GM21737 (cell line): Measurements from ENCODE around the gene RAMACL.
"Not testable (repeated sequence)": the region's sequence is repeated elsewhere in the genome, so short reads cannot be mapped to it uniquely, and the experiment has no call there.

Experiments
- ATAC-seq: cut with Tn5 transposase; IDR thresholded peaks from one replicate; pipeline ENCODE4 v1.9.1; 2021; ENCODE audit warnings: mild to moderate bottlenecking, moderate library complexity; ENCODE audit not compliant: unreplicated experiment

Gene RAMACL

DNA sequence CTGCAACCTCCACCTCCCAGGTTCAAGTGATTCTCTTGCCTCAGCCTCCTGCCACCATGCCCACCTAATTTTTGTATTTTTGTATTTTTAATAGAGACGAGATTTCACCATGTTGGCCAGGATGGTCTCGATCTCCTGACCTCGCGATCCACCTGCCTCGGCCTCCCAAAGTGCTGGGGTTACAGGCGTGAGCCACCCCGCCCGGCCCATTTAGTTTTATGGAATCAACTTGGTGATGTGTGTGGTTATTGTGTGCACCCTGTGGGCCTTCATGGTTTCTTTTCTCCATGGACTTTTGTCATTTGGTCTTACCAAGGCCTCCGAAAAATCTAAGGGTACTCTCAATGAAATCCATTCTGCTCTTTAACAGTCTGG lies 47.5 kb downstream of the RAMACL start:
- ATAC-seq = not testable (repeated sequence)

DNA sequence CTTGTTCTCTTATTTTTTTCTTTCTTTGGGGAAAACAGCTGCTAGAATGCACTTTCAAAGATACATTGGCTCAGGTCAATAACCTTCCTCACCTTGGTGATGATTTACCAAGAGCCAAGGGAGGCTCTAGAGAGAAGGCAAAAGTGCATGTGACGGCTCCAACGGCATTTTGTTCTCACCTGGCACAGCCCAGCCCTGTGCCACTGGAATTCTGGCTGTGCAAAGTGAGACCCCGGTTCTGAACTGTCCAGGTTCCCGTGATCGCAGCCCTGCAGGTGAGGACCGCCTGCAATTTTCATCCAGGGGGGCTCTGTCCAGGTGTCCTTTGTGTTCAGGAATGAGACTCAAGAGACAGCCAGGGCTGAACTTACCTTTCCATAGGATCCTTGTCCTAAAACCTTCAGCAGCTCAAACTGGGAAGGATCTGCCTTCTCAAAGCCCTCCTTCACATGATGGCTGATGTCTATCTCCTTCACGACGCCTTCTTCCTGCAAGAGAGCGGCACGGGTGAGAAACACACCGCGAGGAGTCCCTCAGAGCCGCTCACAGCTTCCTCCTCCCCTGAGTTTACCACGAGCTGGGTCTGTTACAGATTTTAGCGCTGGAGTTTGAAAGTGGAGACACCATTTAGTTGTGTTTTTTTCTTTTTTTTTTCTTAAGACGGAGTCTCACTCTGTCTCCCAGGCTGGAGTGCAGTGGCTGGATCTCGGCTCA lies 48.0 kb downstream of the RAMACL start:
- no peak for ATAC-seq

DNA sequence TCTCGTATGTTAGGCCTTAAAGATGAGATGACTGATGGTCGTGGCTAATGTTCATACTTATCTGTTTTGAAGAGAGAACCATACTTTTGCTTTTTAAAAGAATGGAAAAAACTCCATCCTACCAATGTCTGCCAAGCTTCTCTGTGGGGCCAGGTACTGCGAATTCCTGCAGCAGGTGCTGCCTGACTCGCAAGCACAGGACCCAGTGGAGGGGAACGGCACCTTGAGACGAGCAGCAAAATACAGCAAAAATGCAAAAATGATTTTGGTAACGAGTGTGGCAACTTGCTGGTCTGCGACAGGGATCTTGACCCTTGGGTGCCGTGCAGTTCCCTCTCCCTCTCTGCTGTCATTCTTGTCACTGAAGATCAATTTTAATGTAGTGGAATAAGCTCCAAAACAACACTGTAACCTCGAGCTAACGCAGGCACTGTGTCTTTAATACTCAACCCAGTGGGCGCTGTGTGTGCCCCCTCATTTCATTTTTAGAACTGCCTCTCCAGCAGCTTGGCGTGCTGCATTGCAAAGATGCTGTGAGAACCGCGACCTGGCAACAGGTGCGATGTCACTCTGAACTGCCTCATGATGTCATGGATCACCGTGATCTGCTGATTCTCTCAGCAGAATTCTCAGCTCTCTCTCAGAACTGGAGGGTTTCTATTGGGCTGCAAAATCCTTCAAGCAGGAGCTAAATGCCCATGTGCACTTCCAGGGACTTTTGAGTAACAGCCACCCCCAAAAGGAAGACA lies 51.6 kb downstream of the RAMACL start:
- no peak for ATAC-seq

DNA sequence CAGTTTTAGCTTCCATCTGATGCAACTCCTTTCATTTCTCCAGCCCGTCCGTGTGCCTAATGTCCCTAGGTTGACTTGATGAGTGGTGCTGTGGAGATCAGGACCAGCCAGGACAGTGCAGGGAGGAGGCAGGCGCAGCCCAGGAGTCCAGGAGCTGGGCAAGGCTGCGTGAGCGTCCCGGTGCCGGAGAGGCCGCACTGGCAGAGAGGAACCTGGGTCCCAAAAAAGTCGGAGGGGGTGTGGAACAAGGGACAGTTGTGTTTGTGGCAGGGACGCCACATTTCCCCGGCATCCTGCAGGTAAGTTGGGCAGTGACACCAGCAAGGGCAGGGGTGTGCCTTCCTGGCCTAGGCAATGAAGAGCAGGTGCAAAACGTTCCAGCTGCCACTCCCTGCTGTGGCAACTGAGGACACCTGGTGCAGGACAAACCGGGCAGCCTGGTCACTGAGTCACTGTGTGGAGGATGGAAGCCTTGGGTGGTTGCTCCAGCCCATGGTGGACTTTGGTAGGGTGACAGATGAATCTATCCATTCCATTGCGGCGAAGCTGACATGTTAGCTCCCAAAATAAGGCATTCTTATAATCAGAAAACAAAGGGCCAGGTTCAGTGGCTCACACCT lies 53.2 kb downstream of the RAMACL start:
- no peak for ATAC-seq
